Measurements from ENCODE around the gene ZNF827. TPM values are rescaled to one million over a fixed set of nuclear protein-coding genes. Genes with fewer than 3 reads are reported as not detected.

Gene ZNF827
- total RNA-seq, 1 experiment from 2014 or later = 29.4 TPM

DNA sequence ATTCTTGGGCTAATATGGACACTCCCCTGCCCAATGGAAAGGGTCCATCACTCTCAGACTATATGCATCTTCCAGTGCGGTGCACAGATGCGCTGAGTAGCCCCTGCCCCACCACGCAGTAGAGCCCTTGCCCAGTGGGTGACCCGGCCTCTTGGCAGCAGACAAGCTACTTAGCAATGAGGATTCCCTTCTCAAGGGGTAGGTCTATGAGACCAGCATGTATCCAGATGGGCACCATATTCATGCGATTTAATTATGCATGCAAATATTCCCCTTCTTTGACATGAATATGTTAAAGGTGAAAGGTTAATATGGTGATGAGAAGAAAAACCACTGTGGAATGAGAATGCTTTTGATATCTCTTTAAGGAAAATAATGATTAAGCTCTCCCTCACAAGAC, 77.7 kb downstream of the ZNF827 start:
- H2BK12ac ChIP-seq (ENCODE audit: insufficient read length, low read depth, low read length) = no peak overlapping the region
- no peaks in the 10 kb centered on the region for H4K20me1 ChIP-seq (ENCODE audit: control insufficient read depth, insufficient read depth, insufficient read length)
- WGBS (ENCODE audit: extremely low coverage, insufficient read length, low lambda C conversion rate) = no CpG with 5 or more reads among the region's 5 CpGs
- peaks cover 8 to 21% (median 13%) of the 10 kb centered on the region in 3 experiments; a peak in 6 of 7 replicates for H3K36me3 Mint-ChIP-seq (ENCODE audit: insufficient read depth in 1 of 3, low read depth in 3 of 3)
- H3K27me3 ChIP-seq (ENCODE audit: insufficient read depth, low read length) = no peaks in the 10 kb centered on the region
- no peak overlapping the region for H3T11ph ChIP-seq (ENCODE audit: low read length)
- no peaks in the 10 kb centered on the region for H3K9me3 ChIP-seq (ENCODE audit: control insufficient read depth, low read depth, low read length)
- H4K91ac ChIP-seq (ENCODE audit: insufficient read length, low read depth, low read length) = no peak overlapping the region
- H3K27ac Mint-ChIP-seq = no peak overlapping the region; a peak in 1 of 7 replicates
- H3K4me3 Mint-ChIP-seq = no peak overlapping the region
- H3K27me3 Mint-ChIP-seq (ENCODE audit: low read depth) = no peaks in the 10 kb centered on the region
- H3K18ac ChIP-seq (ENCODE audit: insufficient read length, low read depth, low read length) = no peak overlapping the region
- no peak overlapping the region for H3K14ac ChIP-seq (ENCODE audit: insufficient read depth, low read length)
- TF ChIP-seq, protein P1, sequence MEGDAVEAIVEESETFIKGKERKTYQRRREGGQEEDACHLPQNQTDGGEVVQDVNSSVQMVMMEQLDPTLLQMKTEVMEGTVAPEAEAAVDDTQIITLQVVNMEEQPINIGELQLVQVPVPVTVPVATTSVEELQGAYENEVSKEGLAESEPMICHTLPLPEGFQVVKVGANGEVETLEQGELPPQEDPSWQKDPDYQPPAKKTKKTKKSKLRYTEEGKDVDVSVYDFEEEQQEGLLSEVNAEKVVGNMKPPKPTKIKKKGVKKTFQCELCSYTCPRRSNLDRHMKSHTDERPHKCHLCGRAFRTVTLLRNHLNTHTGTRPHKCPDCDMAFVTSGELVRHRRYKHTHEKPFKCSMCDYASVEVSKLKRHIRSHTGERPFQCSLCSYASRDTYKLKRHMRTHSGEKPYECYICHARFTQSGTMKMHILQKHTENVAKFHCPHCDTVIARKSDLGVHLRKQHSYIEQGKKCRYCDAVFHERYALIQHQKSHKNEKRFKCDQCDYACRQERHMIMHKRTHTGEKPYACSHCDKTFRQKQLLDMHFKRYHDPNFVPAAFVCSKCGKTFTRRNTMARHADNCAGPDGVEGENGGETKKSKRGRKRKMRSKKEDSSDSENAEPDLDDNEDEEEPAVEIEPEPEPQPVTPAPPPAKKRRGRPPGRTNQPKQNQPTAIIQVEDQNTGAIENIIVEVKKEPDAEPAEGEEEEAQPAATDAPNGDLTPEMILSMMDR (conservative IDR thresholded peaks at IDR 0.05) = no peak
- no peak for DNase-seq
- no peak overlapping the region for H3K9ac ChIP-seq (ENCODE audit: extremely low read depth, insufficient read length, low read length)
- no peak overlapping the region for H4K5ac ChIP-seq (ENCODE audit: insufficient read length, low read depth, low read length)
- no peaks in the 10 kb centered on the region for H3K79me1 ChIP-seq (ENCODE audit: insufficient read depth, low read depth, low read length, poor library complexity, severe bottlenecking)
- H3K4me1 ChIP-seq (ENCODE audit: insufficient read depth, low read length) = peaks cover 11% of the 10 kb centered on the region; the same call in 1 of the 2 replicates
- H3K4ac ChIP-seq (ENCODE audit: low read depth, low read length) = no peak overlapping the region
- H3K79me2 ChIP-seq (ENCODE audit: insufficient read depth, low read length) = no peaks in the 10 kb centered on the region
- no peak overlapping the region for H2AK5ac ChIP-seq (ENCODE audit: insufficient read length, low read length)
- H2BK15ac ChIP-seq (ENCODE audit: low read depth, low read length) = no peak overlapping the region
- H3K9me3 Mint-ChIP-seq = no peaks in the 10 kb centered on the region
- no peak overlapping the region for H3K27ac ChIP-seq (ENCODE audit: insufficient read length, low read depth, low read length)
- H4K8ac ChIP-seq (replicated peaks; ENCODE audit: insufficient read length, low read depth, low read length) = no peak overlapping the region
- no peak overlapping the region for H3K4me2 ChIP-seq (ENCODE audit: insufficient read depth, insufficient read length, low read length)
- H3K56ac ChIP-seq (ENCODE audit: insufficient read length, low read depth, low read length) = no peak overlapping the region
- no peak overlapping the region for H2BK20ac ChIP-seq (ENCODE audit: low read depth, low read length, poor library complexity, severe bottlenecking)
- no peak overlapping the region for H2AFZ ChIP-seq (ENCODE audit: low read length)
- H3K23ac ChIP-seq (ENCODE audit: insufficient read length, low read depth, low read length) = no peak overlapping the region
- no peaks in the 10 kb centered on the region for H3K23me2 ChIP-seq (ENCODE audit: insufficient read length, low read depth, low read length, poor library complexity, severe bottlenecking)
- no peak overlapping the region for H2BK120ac ChIP-seq (ENCODE audit: low read depth, low read length, poor library complexity, severe bottlenecking)
- H3K4me1 Mint-ChIP-seq = peaks cover 31 to 33% of the 10 kb centered on the region in 2 experiments
- no peak overlapping the region for H2BK5ac ChIP-seq (ENCODE audit: insufficient read length, low read length)

Data from H9 (cell line).